H1 (cell line): Measurements from ENCODE around the gene PMEPA1. TPM values are rescaled to one million over a fixed set of nuclear protein-coding genes. Genes with fewer than 3 reads are reported as not detected.

Experiments used
- CTCF ChIA-PET: fragments of 300-600 bp; sonication (Branson Sonifier 250); formaldehyde crosslinking; loops from one replicate; lab custom pipeline; 2021; ENCODE audit not compliant: partially characterized antibody; lab: Charles Lee
- POLR2A ChIA-PET: fragments of 300-600 bp; sonication (Branson Sonifier 250); formaldehyde crosslinking; loops from one replicate; lab custom pipeline; 2021; ENCODE audit warnings: inconsistent platforms; ENCODE audit not compliant: partially characterized antibody; lab: Charles Lee
- DNase-seq, 2 experiments: peaks; one replicate each; pipeline versions ENCODE4 v3.0.0 to v3.0.0-alpha.2; 2010 to 2022; ENCODE audit warnings: low spot score in 2 of 2, low read depth in 1 of 2, mixed read lengths in 1 of 2
- FAIRE-seq: peaks from 2 replicates; lab custom pipeline; 2011; peaks lifted over from hg19 to GRCh38; lab: Jason Lieb, UNC
- H2AFZ ChIP-seq: 2 replicates; pipeline ENCODE4 v1.8.1; 2012; ENCODE audit warnings: low read length, inconsistent platforms
- H2AK5ac ChIP-seq: 2 replicates; pipeline ENCODE4 v1.6.1; 2013; ENCODE audit warnings: low read depth, low read length
- H2BK120ac ChIP-seq: replicated peaks from 2 replicates; pipeline ENCODE3; 2013; ENCODE audit warnings: low read depth, low read length, inconsistent platforms
- H2BK12ac ChIP-seq: 2 replicates; pipeline ENCODE4 v1.6.1; 2013; ENCODE audit warnings: low read depth, low read length
- H2BK15ac ChIP-seq: 2 replicates; pipeline ENCODE4 v1.6.1; 2013; ENCODE audit warnings: low read length
- H2BK20ac ChIP-seq: 2 replicates; pipeline ENCODE4 v1.6.1; 2013; ENCODE audit warnings: low read length
- H2BK5ac ChIP-seq: 2 replicates; pipeline ENCODE4 v1.6.1; 2013; ENCODE audit warnings: low read depth, low read length
- H3K14ac ChIP-seq: 2 replicates; pipeline ENCODE4 v1.6.1; 2013; ENCODE audit warnings: inconsistent platforms; ENCODE audit not compliant: insufficient read length
- H3K18ac ChIP-seq: 2 replicates; pipeline ENCODE4 v1.6.1; 2013; ENCODE audit warnings: low read length; ENCODE audit errors: extremely low read depth
- H3K23ac ChIP-seq: 2 replicates; pipeline ENCODE4 v1.6.1; 2013; ENCODE audit warnings: inconsistent platforms; ENCODE audit not compliant: insufficient read length
- H3K23me2 ChIP-seq: 2 replicates; pipeline ENCODE4 v1.6.1; 2013; ENCODE audit warnings: low read depth, low read length
- H3K27ac ChIP-seq: 2 replicates; pipeline ENCODE4 v1.6.1; 2011; ENCODE audit warnings: low read depth, low read length, inconsistent platforms
- H3K27me3 ChIP-seq, 4 experiments: replicated peaks in 1 of 4; 1 replicate in 1 of 4; 2 replicates in 3 of 4; pipeline versions ENCODE4 v1.6.1 to v1.8.1; 2011 to 2013; ENCODE audit warnings: low read length in 3 of 4, mild to moderate bottlenecking in 3 of 4, inconsistent platforms in 2 of 4, mixed read lengths in 2 of 4, moderate library complexity in 1 of 4; ENCODE audit not compliant: control insufficient read depth in 3 of 4, insufficient read depth in 3 of 4; ENCODE audit errors: extremely low read depth in 1 of 4
- H3K36me3 ChIP-seq, 4 experiments: 2 replicates each; pipeline versions ENCODE4 v1.6.1 to v1.8.1; 2011 to 2013; ENCODE audit warnings: mild to moderate bottlenecking in 4 of 4, low read length in 3 of 4, moderate library complexity in 2 of 4, control low read depth in 1 of 4, inconsistent platforms in 1 of 4; ENCODE audit not compliant: insufficient read depth in 4 of 4, control insufficient read depth in 2 of 4
- H3K4ac ChIP-seq: replicated peaks from 2 replicates; pipeline ENCODE3; 2013; ENCODE audit warnings: low read length, low read depth, mixed read lengths, inconsistent platforms; ENCODE audit not compliant: insufficient read length
- H3K4me1 ChIP-seq, 4 experiments: replicated peaks in 1 of 4; 1 replicate in 1 of 4; 2 replicates in 3 of 4; pipeline versions ENCODE4 v1.6.1 to v1.8.1; 2011 to 2013; ENCODE audit warnings: low read length in 3 of 4, inconsistent platforms in 2 of 4, mixed read lengths in 1 of 4; ENCODE audit not compliant: insufficient read depth in 4 of 4, control insufficient read depth in 3 of 4
- H3K4me2 ChIP-seq, 2 experiments: 2 replicates each; pipeline versions ENCODE4 v1.6.1 to v1.8.1; 2011 to 2013; ENCODE audit warnings: low read depth in 2 of 2, low read length in 2 of 2, control low read depth in 1 of 2, inconsistent platforms in 1 of 2, mild to moderate bottlenecking in 1 of 2; ENCODE audit not compliant: insufficient read depth in 1 of 2
- H3K4me3 ChIP-seq, 4 experiments: fragments of 200-600, 300-600 bp in 1 of 4; sonication (generic), shearing (Covaris generic), sonication (Bioruptor Twin) in 1 of 4; 2 replicates each; pipeline versions ENCODE4 v1.5.1 to v1.8.1; 2011 to 2016; ENCODE audit warnings: low read length in 4 of 4, low read depth in 3 of 4, control low read depth in 2 of 4, inconsistent platforms in 2 of 4, mild to moderate bottlenecking in 2 of 4, mixed read lengths in 1 of 4, moderate library complexity in 1 of 4; ENCODE audit not compliant: insufficient read depth in 2 of 4; ENCODE audit errors: extremely low read depth in 1 of 4
- H3K56ac ChIP-seq: replicated peaks from 2 replicates; pipeline ENCODE3; 2013; ENCODE audit warnings: low read depth, mild to moderate bottlenecking, mixed read lengths, low read length, inconsistent platforms; ENCODE audit not compliant: insufficient read length
- H3K79me1 ChIP-seq: 2 replicates; pipeline ENCODE4 v1.6.1; 2013; ENCODE audit warnings: low read depth, low read length, control low read depth
- H3K79me2 ChIP-seq, 2 experiments: 2 replicates each; pipeline versions ENCODE4 v1.6.1 to v1.8.1; 2012 to 2013; ENCODE audit warnings: low read length in 2 of 2, mild to moderate bottlenecking in 2 of 2, inconsistent platforms in 1 of 2; ENCODE audit not compliant: insufficient read depth in 2 of 2, control insufficient read depth in 1 of 2
- H3K9ac ChIP-seq, 4 experiments: replicated peaks in 1 of 4; 1 replicate in 1 of 4; 2 replicates in 3 of 4; pipeline versions ENCODE4 v1.6.1 to v1.8.1; 2011 to 2013; ENCODE audit warnings: low read depth in 3 of 4, low read length in 3 of 4, control low read depth in 2 of 4, mild to moderate bottlenecking in 2 of 4, moderate library complexity in 2 of 4, inconsistent platforms in 1 of 4; ENCODE audit errors: extremely low read depth in 1 of 4
- H3K9me3 ChIP-seq, 2 experiments: 2 replicates each; pipeline versions ENCODE4 v1.6.1 to v1.8.1; 2012 to 2013; ENCODE audit warnings: mild to moderate bottlenecking in 2 of 2, moderate library complexity in 2 of 2, control low read depth in 1 of 2, inconsistent platforms in 1 of 2, low read depth in 1 of 2, low read length in 1 of 2, mixed read lengths in 1 of 2; ENCODE audit not compliant: insufficient read depth in 2 of 2
- H4K20me1 ChIP-seq, 2 experiments: replicated peaks in 1 of 2; 2 replicates each; pipeline versions ENCODE3 to v1.8.1; 2011 to 2013; ENCODE audit warnings: inconsistent platforms in 2 of 2, low read length in 2 of 2, mild to moderate bottlenecking in 1 of 2; ENCODE audit not compliant: insufficient read depth in 2 of 2, control insufficient read depth in 1 of 2
- H4K5ac ChIP-seq: 2 replicates; pipeline ENCODE4 v1.6.1; 2013; ENCODE audit warnings: low read length, low read depth, mixed read lengths, inconsistent platforms; ENCODE audit not compliant: insufficient read length
- H4K8ac ChIP-seq: 2 replicates; pipeline ENCODE4 v1.8.0; 2013; ENCODE audit warnings: mild to moderate bottlenecking, moderate library complexity, low read length, inconsistent platforms; ENCODE audit not compliant: insufficient read depth; ENCODE audit errors: extremely low read depth
- H4K91ac ChIP-seq: replicated peaks from 2 replicates; pipeline ENCODE3; 2013; ENCODE audit warnings: low read length, mixed read lengths, inconsistent platforms; ENCODE audit not compliant: insufficient read length
- ATF2 ChIP-seq: IDR thresholded peaks from 2 replicates; pipeline ENCODE4 v1.6.1; 2012; ENCODE audit warnings: low read length, inconsistent platforms
- CBX8 ChIP-seq: fragments of 300-800, 300-1000 bp; sonication (generic); IDR thresholded peaks from 2 replicates; pipeline ENCODE4 v1.7.1; 2016; ENCODE audit warnings: low read depth, low read length, borderline replicate concordance
- CHD1 ChIP-seq: IDR thresholded peaks from 2 replicates; pipeline ENCODE4 v1.6.1; 2012; ENCODE audit warnings: low read depth, low read length, improper control_type of control experiment
- CHD2 ChIP-seq: IDR thresholded peaks from 2 replicates; pipeline ENCODE4 v1.6.1; 2012; ENCODE audit warnings: low read length, improper control_type of control experiment
- KDM4A ChIP-seq: IDR thresholded peaks from one replicate; pipeline ENCODE4 v1.7.1; 2012; ENCODE audit warnings: low read depth, mild to moderate bottlenecking, moderate library complexity, low read length, inconsistent platforms; ENCODE audit not compliant: severe bottlenecking
- MAFK ChIP-seq: IDR thresholded peaks from 2 replicates; pipeline ENCODE4 v1.6.1; 2012; ENCODE audit warnings: low read depth, mild to moderate bottlenecking, improper control_type of control experiment, low read length
- POU5F1 ChIP-seq: IDR thresholded peaks from 2 replicates; pipeline ENCODE4 v1.6.1; 2011; ENCODE audit warnings: low read depth, mild to moderate bottlenecking, low read length, moderate library complexity
- RBBP5 ChIP-seq: IDR thresholded peaks from 2 replicates; pipeline ENCODE4 v1.7.1; 2012; ENCODE audit warnings: low read depth, mild to moderate bottlenecking, inconsistent platforms, low read length, moderate library complexity, borderline replicate concordance
- RFX5 ChIP-seq: IDR thresholded peaks from 2 replicates; pipeline ENCODE4 v1.6.1; 2011; ENCODE audit warnings: low read depth, low read length, improper control_type of control experiment, borderline replicate concordance
- SIN3A ChIP-seq, 2 experiments: IDR thresholded peaks in 1 of 2; conservative IDR thresholded peaks in 1 of 2; 2 replicates each; pipeline ENCODE4 v1.6.1; 2011 to 2012; ENCODE audit warnings: low read length in 2 of 2, improper control_type of control experiment in 1 of 2, low read depth in 1 of 2, mild to moderate bottlenecking in 1 of 2
- SIX5 ChIP-seq: IDR thresholded peaks from 2 replicates; pipeline ENCODE4 v1.6.1; 2011; ENCODE audit warnings: mild to moderate bottlenecking, low read depth, low read length
- SP1 ChIP-seq: IDR thresholded peaks from 2 replicates; pipeline ENCODE4 v1.6.1; 2011; ENCODE audit warnings: low read depth, low read length
- YY1 ChIP-seq: IDR thresholded peaks from 2 replicates; pipeline ENCODE4 v1.6.1; 2011; ENCODE audit warnings: low read depth, mild to moderate bottlenecking, low read length
- WGBS, 2 experiments: shearing (Covaris generic) in 1 of 2; methylation state at CpG; one replicate each; pipeline versions ENCODE4 v1.1.6 to v1.1.7; 2013 to 2015; ENCODE audit warnings: low lambda C conversion rate in 2 of 2, mixed read lengths in 2 of 2, inconsistent platforms in 1 of 2, low coverage in 1 of 2, missing lambda C conversion rate in 1 of 2; ENCODE audit not compliant: insufficient replicate concordance in 2 of 2, insufficient coverage in 1 of 2, insufficient read length in 1 of 2; ENCODE audit errors: extremely low coverage in 1 of 2, missing lambda C conversion rate in 1 of 2; 5-methylcytosine and 5-hydroxymethylcytosine counted together
- polyA plus RNA-seq, 7 experiments: library from polyadenylated mRNA; depleted of rRNA in 3 of 7; stranded (reverse) in 5 of 7; unstranded in 2 of 7; fragments of >200 nt in 5 of 7; fragments of 200-250 nt in 2 of 7; gene quantifications; 1 replicate in 5 of 7; 2 replicates in 1 of 7; 4 replicates in 1 of 7; pipeline versions ENCODE4 v1.2.1 to v1.2.3, GENCODE V29; 2011 to 2013; ENCODE audit warnings: missing spikeins in 2 of 7, mixed read lengths in 2 of 7
- total RNA-seq: library from RNA; stranded (reverse); fragmentation: NEBNext Ultra II Directional; extraction: Animal tissue kit (Norgen Biotek cat#: 25700); gene quantifications from 2 replicates; pipeline ENCODE4 v1.2.1, GENCODE V29; 2021

The PMEPA1 gene
- total and polyA plus RNA-seq, 2 of the 8 experiments (the other 6 are each of a cell fraction or from before 2014, with no cell fraction given), result 12.7 to 20.5 TPM

GRCh38 chr20:57728762-57729161 lies 18.9 kb upstream of the PMEPA1 start:
- no peak overlapping the region for H2BK20ac ChIP-seq
- no peak overlapping the region for H3K56ac ChIP-seq
- no peak overlapping the region for H3K4me3 ChIP-seq
- H3K36me3 ChIP-seq, result no peaks in the 10 kb centered on the region
- WGBS, 2 experiments, result 81% methylated on average over 4 of the region's 4 CpGs; no CpG with 5 or more reads in 1 of the 2 experiments
- no peaks in the 10 kb centered on the region for H3K4me1 ChIP-seq
- no peak overlapping the region for H3K4ac ChIP-seq
- H4K20me1 ChIP-seq, result no peaks in the 10 kb centered on the region
- ChIA-PET CTCF (interaction anchor here (1.1 kb wide), 1 partner anchor 10 kb away, joined by 3 read pairs; no protein-coding TSS in a partner anchor), POLR2A (interaction anchor here (2.3 kb wide), 1 partner anchor 18 kb away, joined by 6 read pairs; the partner anchor contains the start of gene PMEPA1)
- no peak overlapping the region for H2BK12ac ChIP-seq
- H2AK5ac ChIP-seq, result no peak overlapping the region
- no peak overlapping the region for H4K8ac ChIP-seq
- no peak overlapping the region for H2AFZ ChIP-seq
- H2BK15ac ChIP-seq, result no peak overlapping the region
- H3K27me3 ChIP-seq, result peaks cover 0 to 2% (median 0%) of the 10 kb centered on the region in 4 experiments; a peak in 1 of 7 replicates
- no peaks in the 10 kb centered on the region for H3K79me2 ChIP-seq
- no peaks in the 10 kb centered on the region for H3K23me2 ChIP-seq
- DNase-seq (no peak), FAIRE-seq (no peak)
- no peaks in the 10 kb centered on the region for H3K79me1 ChIP-seq
- no peak overlapping the region for H2BK120ac ChIP-seq
- no peak overlapping the region for H3K27ac ChIP-seq
- no peak overlapping the region for H3K9ac ChIP-seq
- H3K23ac ChIP-seq, result no peak overlapping the region
- no peak overlapping the region for H2BK5ac ChIP-seq
- H4K91ac ChIP-seq, result no peak overlapping the region
- H4K5ac ChIP-seq, result no peak overlapping the region
- H3K14ac ChIP-seq, result no peak overlapping the region
- no peaks in the 10 kb centered on the region for H3K9me3 ChIP-seq
- H3K4me2 ChIP-seq, result no peak overlapping the region
- no peak overlapping the region for H3K18ac ChIP-seq
- TF ChIP-seq RFX5, result no peak
- no peak for TF ChIP-seq KDM4A
- TF ChIP-seq CHD1, result no peak
- no peak for TF ChIP-seq POU5F1
- no peak for TF ChIP-seq CHD2
- TF ChIP-seq ATF2, result no peak
- TF ChIP-seq MAFK, result no peak
- no peak for TF ChIP-seq SIN3A (conservative IDR thresholded peaks at IDR 0.05 in 1 of 2, IDR thresholded peaks at IDR 0.05 in 1 of 2; ENCODE audit: low read depth in 1 of 2, low read length in 2 of 2)
- TF ChIP-seq SP1, result no peak
- no peak for TF ChIP-seq RBBP5
- no peak for TF ChIP-seq SIX5
- no peak for TF ChIP-seq YY1
- TF ChIP-seq CBX8, result no peak
